WERI-Rb-1 (cell line): ENCODE data around the gene ZNF416.

Source experiments
- DNase-seq: peaks from one replicate; pipeline ENCODE4 v3.0.0-alpha.2; 2020
- H3K27ac ChIP-seq: fragments of 250-450 bp; sonication (Bioruptor Pico); 2 replicates; pipeline ENCODE4 v1.5.1; 2020; ENCODE audit warnings: mild to moderate bottlenecking, moderate library complexity
- H3K27me3 ChIP-seq: fragments of 250-450 bp; sonication (Bioruptor Pico); 2 replicates; pipeline ENCODE4 v1.5.1; 2021; ENCODE audit warnings: mild to moderate bottlenecking, low read depth, moderate library complexity; ENCODE audit not compliant: insufficient read depth, severe bottlenecking
- H3K36me3 ChIP-seq: fragments of 250-450 bp; sonication (Bioruptor Pico); 2 replicates; pipeline ENCODE4 v1.5.1; 2020; ENCODE audit warnings: mild to moderate bottlenecking, moderate library complexity
- H3K4me3 ChIP-seq: 2 replicates; pipeline ENCODE4 v1.5.1; 2011; ENCODE audit warnings: low read depth, mild to moderate bottlenecking, control low read depth, low read length
- H3K9me3 ChIP-seq: fragments of 250-450 bp; sonication (Bioruptor Pico); 2 replicates; pipeline ENCODE4 v1.5.1; 2021; ENCODE audit warnings: mild to moderate bottlenecking, moderate library complexity; ENCODE audit not compliant: severe bottlenecking
- CTCF ChIP-seq: IDR thresholded peaks from 2 replicates; pipeline ENCODE4 v1.5.1; 2011; ENCODE audit warnings: low read depth, mild to moderate bottlenecking, control low read depth, inconsistent platforms, low read length

The ZNF416 gene

GRCh38 chr19:57566396-57567265 is 12.1 kb downstream of the ZNF416 start:
- Histone ChIP-seq H3K27ac (no peak overlapping the region), H3K9me3 (peaks cover 59% of the 10 kb centered on the region), H3K36me3 (peaks cover 3% of the 10 kb centered on the region), H3K4me3 (no peak overlapping the region), H3K27me3 (no peaks in the 10 kb centered on the region)
- TF ChIP-seq CTCF = no peak
- DNase-seq = no peak

GRCh38 chr19:57563547-57563946 is 15.2 kb downstream of the ZNF416 start:
- Histone ChIP-seq H3K27ac (no peak overlapping the region), H3K4me3 (no peak overlapping the region), H3K9me3 (peaks cover 50% of the 10 kb centered on the region), H3K27me3 (no peaks in the 10 kb centered on the region), H3K36me3 (no peaks in the 10 kb centered on the region)
- no peak for TF ChIP-seq CTCF
- DNase-seq = no peak

- DNase-seq = no peak
- TF ChIP-seq CTCF = no peak
- Histone ChIP-seq H3K27ac (no peak overlapping the region), H3K9me3 (peaks cover 23% of the 10 kb centered on the region), H3K27me3 (no peaks in the 10 kb centered on the region), H3K36me3 (peaks cover 5% of the 10 kb centered on the region), H3K4me3 (peak overlapping the region; percentile 95)
These were observed 18.6 kb downstream of the ZNF416 start for GRCh38 chr19:57560049-57560491.

- Histone ChIP-seq H3K27ac (peak within 1 kb of the TSS; percentile 25), H3K4me3 (peak within 1 kb of the TSS; percentile 95)
- DNase-seq = peak; percentile 90
These were observed 19.2 kb downstream of the ZNF416 start, which contains the start of gene ZNF550 for GRCh38 chr19:57559404-57560025. TSS of gene ZNF550 (minus strand) at chr19:57559863. CDS start at chr19:57559682, 181 bp downstream.

GRCh38 chr19:57559008-57559403 is 19.7 kb downstream of the ZNF416 start:
- peak; percentile 15 for DNase-seq
- H3K27ac ChIP-seq = no peak overlapping the region; the same call in 1 of the 2 replicates
- H3K27me3 ChIP-seq = no peaks in the 10 kb centered on the region
- H3K36me3 ChIP-seq = peaks cover 15% of the 10 kb centered on the region
- no peak for TF ChIP-seq CTCF
- H3K4me3 ChIP-seq = peak overlapping the region; percentile 95
- peaks cover 14% of the 10 kb centered on the region for H3K9me3 ChIP-seq

More at GRCh38 chr19:57559404-57560025, 19.2 kb downstream of the ZNF416 start, which contains the start of gene ZNF550:
- no peak for TF ChIP-seq CTCF
- peaks cover 10% of the 10 kb centered on the region for H3K36me3 ChIP-seq
- H3K9me3 ChIP-seq = peaks cover 19% of the 10 kb centered on the region
- no peaks in the 10 kb centered on the region for H3K27me3 ChIP-seq
